HL-60 (cell line): ENCODE data around the gene EPB41L2.

Experiments used
- DNase-seq, 2 experiments: peaks; one replicate each; pipeline ENCODE4 v3.0.0-alpha.2; 2010 to 2020; ENCODE audit warnings: low read depth in 1 of 2, low spot score in 1 of 2
- H3K27ac ChIP-seq: fragments of 250-450 bp; sonication (Bioruptor Pico); replicated peaks from 2 replicates; pipeline ENCODE4 v1.5.1; 2020; ENCODE audit warnings: mild to moderate bottlenecking, moderate library complexity
- H3K27me3 ChIP-seq: fragments of 250-450 bp; sonication (Bioruptor Pico); 2 replicates; pipeline ENCODE4 v1.5.1; 2021; ENCODE audit warnings: mild to moderate bottlenecking, moderate library complexity; ENCODE audit not compliant: insufficient read depth, poor library complexity, severe bottlenecking
- H3K4me3 ChIP-seq: replicated peaks from 2 replicates; pipeline ENCODE4 v1.5.1; 2011; ENCODE audit warnings: mild to moderate bottlenecking, control low read depth, low read length; ENCODE audit not compliant: insufficient read depth
- CTCF ChIP-seq: IDR thresholded peaks from one replicate; pipeline ENCODE4 v1.5.1; 2011; ENCODE audit warnings: low read length, control low read depth, inconsistent platforms; ENCODE audit not compliant: insufficient read depth
- GABPA ChIP-seq: IDR thresholded peaks from 2 replicates; pipeline ENCODE4 v1.6.1; 2012; ENCODE audit warnings: low read depth
- POLR2AphosphoS5 ChIP-seq: IDR thresholded peaks from 2 replicates; pipeline ENCODE4 v1.6.1; 2012; ENCODE audit warnings: low read depth
- REST ChIP-seq: IDR thresholded peaks from 2 replicates; pipeline ENCODE4 v1.6.1; 2012; ENCODE audit warnings: low read depth; ENCODE audit not compliant: insufficient replicate concordance
- SPI1 ChIP-seq: IDR thresholded peaks from 2 replicates; pipeline ENCODE4 v1.6.1; 2012; ENCODE audit warnings: low read depth, mild to moderate bottlenecking, borderline replicate concordance

The EPB41L2 gene

GRCh38 chr6:131024565-131024964 lies 38.5 kb downstream of the EPB41L2 start:
- H3K27ac ChIP-seq, result no peak overlapping the region
- H3K27me3 ChIP-seq, result no peaks in the 10 kb centered on the region
- no peak overlapping the region for H3K4me3 ChIP-seq
- DNase-seq, result no peak
- no peak for TF ChIP-seq SPI1
- no peak for TF ChIP-seq GABPA
- no peak for TF ChIP-seq REST
- no peak for TF ChIP-seq CTCF
- no peak for TF ChIP-seq POLR2AphosphoS5

- Histone ChIP-seq H3K4me3 (no peak overlapping the region), H3K27me3 (no peaks in the 10 kb centered on the region), H3K27ac (no peak overlapping the region)
- TF ChIP-seq REST, result no peak
- no peak for TF ChIP-seq CTCF
- TF ChIP-seq SPI1, result no peak
- no peak for TF ChIP-seq GABPA
- no peak for TF ChIP-seq POLR2AphosphoS5
- DNase-seq, result no peak
Measured at GRCh38 chr6:131023834-131024504, 39.1 kb downstream of the EPB41L2 start.

GRCh38 chr6:131022691-131023090 lies 40.4 kb downstream of the EPB41L2 start:
- Histone ChIP-seq H3K4me3 (no peak overlapping the region), H3K27ac (no peak overlapping the region), H3K27me3 (no peaks in the 10 kb centered on the region)
- no peak for DNase-seq
- TF ChIP-seq REST (no peak), SPI1 (no peak), CTCF (no peak)
